ENCODE results near the gene CLCNKA. TPM values are rescaled to one million over a fixed set of nuclear protein-coding genes. Genes with fewer than 3 reads are reported as not detected.

Gene CLCNKA
- polyA plus RNA-seq, 1 of the 3 experiments (the other 2 are of a cell fraction) = 0.03 TPM

DNA sequence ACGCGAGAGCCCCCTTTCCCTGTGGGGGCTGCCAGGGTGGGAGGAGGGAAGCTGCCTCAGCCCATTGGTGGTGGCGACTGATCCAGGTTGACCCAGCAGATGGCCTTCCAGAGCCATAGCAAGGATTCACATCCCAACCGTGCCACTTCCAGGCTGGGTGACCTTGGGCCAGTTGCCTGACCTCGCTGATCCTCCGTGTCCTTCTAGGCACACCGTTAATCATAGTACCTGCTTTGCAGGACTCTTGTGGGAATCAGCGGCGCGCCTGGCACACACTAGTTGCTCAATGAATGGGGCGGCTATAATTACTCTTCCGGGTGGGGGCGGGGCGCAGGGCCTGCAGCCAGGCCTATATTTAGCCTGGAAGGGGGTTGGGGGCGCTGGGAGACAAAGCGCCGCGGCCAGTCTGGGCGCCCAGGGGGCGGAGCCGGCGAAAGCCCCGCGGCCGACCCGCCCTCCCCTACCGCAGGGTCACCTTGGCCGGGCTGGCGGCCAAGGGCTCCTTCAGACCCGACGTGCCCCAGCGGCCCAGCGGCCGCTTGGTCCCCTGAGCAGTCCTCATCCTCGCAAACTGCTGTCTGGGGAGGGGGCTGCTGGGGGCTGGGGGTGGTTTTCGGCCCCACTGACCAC, 9.1 kb upstream of the CLCNKA start:
- no peak overlapping the region for H3K4me3 ChIP-seq (ENCODE audit: low read depth in 2 of 2, low read length in 1 of 2)
- H3F3A ChIP-seq (replicated peaks; ENCODE audit: insufficient read depth) = no peaks in the 10 kb centered on the region
- no peak overlapping the region for H3K4me2 ChIP-seq
- peak; percentile 77 for DNase-seq
- no peaks in the 10 kb centered on the region for H3K36me3 ChIP-seq (replicated peaks in 1 of 2; ENCODE audit: control insufficient read depth in 1 of 2, insufficient read depth in 2 of 2, low read length in 1 of 2)
- H3K27ac ChIP-seq (ENCODE audit: low read depth in 2 of 2, low read length in 1 of 2) = no peak overlapping the region
- TF ChIP-seq RAD21 (IDR thresholded peaks at IDR 0.05; ENCODE audit: low read length) = peak; percentile 33
- TF ChIP-seq GATA2 (CRISPR knock-in tag; IDR thresholded peaks at IDR 0.05) = no peak
- TF ChIP-seq, protein P1, sequence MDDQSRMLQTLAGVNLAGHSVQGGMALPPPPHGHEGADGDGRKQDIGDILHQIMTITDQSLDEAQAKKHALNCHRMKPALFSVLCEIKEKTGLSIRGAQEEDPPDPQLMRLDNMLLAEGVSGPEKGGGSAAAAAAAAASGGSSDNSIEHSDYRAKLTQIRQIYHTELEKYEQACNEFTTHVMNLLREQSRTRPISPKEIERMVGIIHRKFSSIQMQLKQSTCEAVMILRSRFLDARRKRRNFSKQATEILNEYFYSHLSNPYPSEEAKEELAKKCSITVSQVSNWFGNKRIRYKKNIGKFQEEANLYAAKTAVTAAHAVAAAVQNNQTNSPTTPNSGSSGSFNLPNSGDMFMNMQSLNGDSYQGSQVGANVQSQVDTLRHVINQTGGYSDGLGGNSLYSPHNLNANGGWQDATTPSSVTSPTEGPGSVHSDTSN (IDR thresholded peaks at IDR 0.05) = no peak
- no peak for TF ChIP-seq TAF1 (IDR thresholded peaks at IDR 0.05; ENCODE audit: borderline replicate concordance, low read depth, low read length)
- TF ChIP-seq JUND (IDR thresholded peaks at IDR 0.05) = no peak
- TF ChIP-seq FOXM1 (IDR thresholded peaks at IDR 0.05; ENCODE audit: low read depth) = no peak
- no peak for TF ChIP-seq RFX5 (IDR thresholded peaks at IDR 0.05; ENCODE audit: low read length)
- TF ChIP-seq ELF1 (IDR thresholded peaks at IDR 0.05) = no peak
- peak; percentile 17; the same call in 1 of the 2 replicates for TF ChIP-seq SMC3 (IDR thresholded peaks at IDR 0.05; ENCODE audit: low read depth, low read length)
- TF ChIP-seq, protein P2, sequence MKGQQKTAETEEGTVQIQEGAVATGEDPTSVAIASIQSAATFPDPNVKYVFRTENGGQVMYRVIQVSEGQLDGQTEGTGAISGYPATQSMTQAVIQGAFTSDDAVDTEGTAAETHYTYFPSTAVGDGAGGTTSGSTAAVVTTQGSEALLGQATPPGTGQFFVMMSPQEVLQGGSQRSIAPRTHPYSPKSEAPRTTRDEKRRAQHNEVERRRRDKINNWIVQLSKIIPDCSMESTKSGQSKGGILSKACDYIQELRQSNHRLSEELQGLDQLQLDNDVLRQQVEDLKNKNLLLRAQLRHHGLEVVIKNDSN (IDR thresholded peaks at IDR 0.05; ENCODE audit: borderline replicate concordance, low read depth) = no peak
- TF ChIP-seq TCF12 (IDR thresholded peaks at IDR 0.05) = no peak
- TF ChIP-seq NRF1 (IDR thresholded peaks at IDR 0.05; ENCODE audit: low read depth, low read length) = no peak
- TF ChIP-seq FOXJ3 (CRISPR knock-in tag; IDR thresholded peaks at IDR 0.05) = no peak
- 70% methylated on average over 11 of the region's 36 CpGs for WGBS (ENCODE audit: low lambda C conversion rate)
- H3K9ac ChIP-seq = no peak overlapping the region
- ChIA-PET CTCF (interaction anchor here (0.8 to 4.8 kb wide), 7 partner anchors 18 to 221 kb away, joined by 3 to 27 read pairs (median 3); partner anchors contain the start of gene FAM131C), POLR2A (no interaction called here)
- no peaks in the 10 kb centered on the region for H3K9me3 ChIP-seq
- no peaks in the 10 kb centered on the region for H3K27me3 ChIP-seq (ENCODE audit: insufficient read depth)
- peaks cover 0 to 28% of the 10 kb centered on the region in 2 experiments; a peak in 1 of 4 replicates for H3K4me1 ChIP-seq (ENCODE audit: control insufficient read depth in 1 of 2, insufficient read depth in 2 of 2, low read depth in 1 of 2, low read length in 1 of 2)
- no peaks in the 10 kb centered on the region for H4K20me1 ChIP-seq (ENCODE audit: insufficient read depth)
- no peaks in the 10 kb centered on the region for H3K9me2 ChIP-seq
- H2AFZ ChIP-seq (ENCODE audit: low read depth) = no peak overlapping the region
- H3K79me2 ChIP-seq (ENCODE audit: insufficient read depth) = no peaks in the 10 kb centered on the region

DNA sequence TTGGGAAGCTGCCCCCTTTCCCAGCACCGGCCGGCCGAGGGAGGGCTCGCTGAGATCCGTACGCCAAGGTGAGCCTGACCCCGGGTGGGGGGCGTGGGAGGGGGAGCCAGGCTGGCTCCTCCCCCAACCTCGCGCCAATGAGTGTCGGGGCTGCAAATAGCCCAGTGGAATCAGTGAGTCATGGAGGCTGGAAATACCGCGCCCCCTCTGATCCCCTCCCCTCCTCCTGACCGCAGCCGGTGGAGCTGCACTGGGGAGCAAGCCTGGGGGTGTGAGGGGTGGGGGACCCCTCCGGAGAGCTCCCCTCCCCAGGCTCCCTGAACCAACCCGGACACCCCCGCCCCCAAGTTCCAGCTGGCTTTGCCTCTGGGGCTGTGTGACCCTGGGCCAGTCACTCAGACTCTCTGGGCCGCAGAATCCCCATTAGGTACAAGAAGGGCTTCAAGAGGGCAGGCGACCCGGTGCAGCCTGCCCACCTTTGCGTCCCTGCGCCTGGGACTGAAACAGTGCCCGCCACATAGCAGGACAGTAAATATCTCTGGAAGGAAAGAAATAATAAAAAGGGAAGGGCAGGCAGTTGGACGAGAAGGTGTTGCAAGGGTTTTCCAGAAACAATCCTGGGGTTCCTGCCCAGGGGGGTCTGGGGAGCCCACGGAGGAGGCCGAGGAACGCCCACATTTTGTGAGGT, 8.5 kb upstream of the CLCNKA start:
- TF ChIP-seq, protein P3, sequence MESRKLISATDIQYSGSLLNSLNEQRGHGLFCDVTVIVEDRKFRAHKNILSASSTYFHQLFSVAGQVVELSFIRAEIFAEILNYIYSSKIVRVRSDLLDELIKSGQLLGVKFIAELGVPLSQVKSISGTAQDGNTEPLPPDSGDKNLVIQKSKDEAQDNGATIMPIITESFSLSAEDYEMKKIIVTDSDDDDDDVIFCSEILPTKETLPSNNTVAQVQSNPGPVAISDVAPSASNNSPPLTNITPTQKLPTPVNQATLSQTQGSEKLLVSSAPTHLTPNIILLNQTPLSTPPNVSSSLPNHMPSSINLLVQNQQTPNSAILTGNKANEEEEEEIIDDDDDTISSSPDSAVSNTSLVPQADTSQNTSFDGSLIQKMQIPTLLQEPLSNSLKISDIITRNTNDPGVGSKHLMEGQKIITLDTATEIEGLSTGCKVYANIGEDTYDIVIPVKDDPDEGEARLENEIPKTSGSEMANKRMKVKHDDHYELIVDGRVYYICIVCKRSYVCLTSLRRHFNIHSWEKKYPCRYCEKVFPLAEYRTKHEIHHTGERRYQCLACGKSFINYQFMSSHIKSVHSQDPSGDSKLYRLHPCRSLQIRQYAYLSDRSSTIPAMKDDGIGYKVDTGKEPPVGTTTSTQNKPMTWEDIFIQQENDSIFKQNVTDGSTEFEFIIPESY (IDR thresholded peaks at IDR 0.05; ENCODE audit: borderline replicate concordance, low read depth) = no peak
- Histone ChIP-seq H3K9me3 (no peaks in the 10 kb centered on the region), H3K4me2 (no peak overlapping the region), H3K9ac (no peak overlapping the region), H3K4me1 (ENCODE audit: control insufficient read depth in 1 of 2, insufficient read depth in 2 of 2, low read depth in 1 of 2, low read length in 1 of 2) (peaks cover 0 to 35% of the 10 kb centered on the region in 2 experiments; a peak in 1 of 4 replicates), H3F3A (replicated peaks; ENCODE audit: insufficient read depth) (no peaks in the 10 kb centered on the region), H3K79me2 (ENCODE audit: insufficient read depth) (no peaks in the 10 kb centered on the region), H3K9me2 (no peaks in the 10 kb centered on the region), H3K36me3 (replicated peaks in 1 of 2; ENCODE audit: control insufficient read depth in 1 of 2, insufficient read depth in 2 of 2, low read length in 1 of 2) (no peaks in the 10 kb centered on the region), H4K20me1 (ENCODE audit: insufficient read depth) (no peaks in the 10 kb centered on the region), H2AFZ (ENCODE audit: low read depth) (no peak overlapping the region), H3K27ac (ENCODE audit: low read depth in 2 of 2, low read length in 1 of 2) (no peak overlapping the region), H3K4me3 (ENCODE audit: low read depth in 2 of 2, low read length in 1 of 2) (no peak overlapping the region), H3K27me3 (ENCODE audit: insufficient read depth) (no peaks in the 10 kb centered on the region)
- 29% methylated on average over 10 of the region's 28 CpGs for WGBS (ENCODE audit: low lambda C conversion rate)
- ChIA-PET CTCF (interaction anchor here (1.0 to 4.8 kb wide), 5 partner anchors 19 to 222 kb away, joined by 3 to 27 read pairs (median 6); partner anchors contain the start of gene FAM131C), POLR2A (no interaction called here)
- peak; percentile 60 for DNase-seq
